HG02642 (cell line): Measurements from ENCODE around the gene IQCF6.
"Not testable (repeated sequence)": the region's sequence is repeated elsewhere in the genome, so short reads cannot be mapped to it uniquely, and the experiment has no call there.

Experiments used
- ATAC-seq: cut with Tn5 transposase; IDR thresholded peaks from one replicate; pipeline ENCODE4 v1.9.1; 2021; ENCODE audit warnings: mild to moderate bottlenecking; ENCODE audit not compliant: unreplicated experiment, poor library complexity

IQCF6 gene

GRCh38 chr3:51779137-51779536 lies at the start of gene IQCF6:
Gene IQCF6, minus strand, starts transcription at chr3:51779237. Its CDS starts 13 bp downstream, at chr3:51779224.
- no peak for ATAC-seq

- no peak for ATAC-seq
These were observed 49.3 kb upstream of the IQCF6 start for GRCh38 chr3:51828297-51828696.

- ATAC-seq, result no peak
These were observed 40.8 kb upstream of the IQCF6 start for GRCh38 chr3:51819709-51820406.

- ATAC-seq, result no peak
These were observed 40.1 kb upstream of the IQCF6 start for GRCh38 chr3:51819151-51819550.

GRCh38 chr3:51817375-51817774 lies 38.3 kb upstream of the IQCF6 start:
- no peak for ATAC-seq

GRCh38 chr3:51816723-51817122 lies 37.7 kb upstream of the IQCF6 start:
- ATAC-seq, result no peak

- ATAC-seq, result no peak
These were observed 36.6 kb upstream of the IQCF6 start for GRCh38 chr3:51815614-51816013.

GRCh38 chr3:51814034-51814433 lies 35.0 kb upstream of the IQCF6 start:
- no peak for ATAC-seq

- no peak for ATAC-seq
These were observed 34.5 kb upstream of the IQCF6 start for GRCh38 chr3:51813539-51813938.

GRCh38 chr3:51808934-51809333 lies 29.9 kb upstream of the IQCF6 start:
- ATAC-seq, result no peak

- ATAC-seq, result no peak
These were observed 23.2 kb upstream of the IQCF6 start for GRCh38 chr3:51802106-51802703.

- no peak for ATAC-seq
These were observed 21.7 kb upstream of the IQCF6 start for GRCh38 chr3:51800750-51801125.

GRCh38 chr3:51799879-51800749 lies 21.1 kb upstream of the IQCF6 start:
- no peak for ATAC-seq

- no peak for ATAC-seq
These were observed 19.4 kb upstream of the IQCF6 start for GRCh38 chr3:51798411-51798963.

- ATAC-seq, result no peak
These were observed 17.8 kb upstream of the IQCF6 start for GRCh38 chr3:51796854-51797253.

GRCh38 chr3:51794206-51794605 lies 15.2 kb upstream of the IQCF6 start:
- ATAC-seq, result no peak

GRCh38 chr3:51792206-51792605 lies 13.2 kb upstream of the IQCF6 start:
- ATAC-seq, result no peak

GRCh38 chr3:51789437-51789836 lies 10.4 kb upstream of the IQCF6 start:
- ATAC-seq, result no peak

- ATAC-seq, result not testable (repeated sequence)
These were observed 8.5 kb upstream of the IQCF6 start for GRCh38 chr3:51787576-51787975.

GRCh38 chr3:51786267-51786666 lies 7.2 kb upstream of the IQCF6 start:
- no peak for ATAC-seq

- no peak for ATAC-seq
These were observed 483 bp downstream of the IQCF6 start for GRCh38 chr3:51778554-51778953.
